Gastroesophageal sphincter (tissue), 4 donors: ENCODE measurements around the gene PLCL1. TPM values are rescaled to one million over a fixed set of nuclear protein-coding genes. Genes with fewer than 3 reads are reported as not detected.

Experiments
- ATAC-seq: fragments of 150-250 bp; one replicate; pipeline ENCODE4 v1.9.1; 2016; ENCODE audit warnings: mild to moderate bottlenecking, moderate library complexity
- H3K27ac ChIP-seq, 4 donors: fragments of 200-600 bp; sonication (generic) in 3 of 4; 1 replicate in 3 of 4; 2 replicates in 1 of 4; pipeline ENCODE4 v1.5.1; 2016 to 2019
- H3K27me3 ChIP-seq: fragments of 200-600 bp; sonication (generic); one replicate; pipeline ENCODE4 v1.5.1; 2019
- H3K36me3 ChIP-seq, 2 donors: fragments of 200-600 bp; sonication (generic); one replicate each; pipeline ENCODE4 v1.5.1; 2019; ENCODE audit warnings: control low read depth in 1 of 2
- H3K4me1 ChIP-seq, 3 donors: fragments of 200-600 bp; sonication (generic); 1 replicate in 2 of 3; 2 replicates in 1 of 3; pipeline ENCODE4 v1.5.1; 2016 to 2019; ENCODE audit warnings: control low read depth in 2 of 3
- H3K4me3 ChIP-seq, 2 donors: fragments of 200-600 bp; sonication (generic); one replicate each; pipeline ENCODE4 v1.5.1; 2019; ENCODE audit warnings: mild to moderate bottlenecking in 1 of 2, moderate library complexity in 1 of 2
- H3K9me3 ChIP-seq, 3 donors: fragments of 200-600 bp; sonication (generic); one replicate each; pipeline ENCODE4 v1.5.1; 2017 to 2019; ENCODE audit warnings: control low read depth in 2 of 3
- CTCF ChIP-seq, 4 experiments: fragments of 200-600 bp in 2 of 4; fragments of 450-650 bp in 2 of 4; sonication (generic) in 1 of 4; IDR thresholded peaks; one replicate each; pipeline ENCODE4 v1.5.1; 2017 to 2019; ENCODE audit warnings: antibody characterized with exemption in 4 of 4, mild to moderate bottlenecking in 2 of 4, moderate library complexity in 2 of 4
- EP300 ChIP-seq: sonication (generic); formaldehyde crosslinking; IDR thresholded peaks from one replicate; pipeline ENCODE4 v1.6.1; 2017; ENCODE audit warnings: antibody characterized with exemption, mild to moderate bottlenecking
- POLR2A ChIP-seq, 2 donors: fragments of 450-650 bp; IDR thresholded peaks; one replicate each; pipeline ENCODE4 v1.6.1; 2017; ENCODE audit warnings: antibody characterized with exemption in 2 of 2, mild to moderate bottlenecking in 2 of 2, moderate library complexity in 1 of 2
- POLR2AphosphoS5 ChIP-seq: sonication (generic); formaldehyde crosslinking; IDR thresholded peaks from one replicate; pipeline ENCODE4 v1.6.1; 2017; ENCODE audit warnings: antibody characterized with exemption
- WGBS, 2 donors: methylation state at CpG; one replicate each; pipeline ENCODE4 v1.1.5; 2018; ENCODE audit warnings: low coverage in 1 of 2; 5-methylcytosine and 5-hydroxymethylcytosine counted together
- total RNA-seq, 4 donors: library from RNA; depleted of rRNA; stranded (reverse); fragments of >200 nt; gene quantifications; one replicate each; pipeline ENCODE4 v1.1.0, GENCODE V29; 2016

The PLCL1 gene
- total RNA-seq, 4 donors from 2014 or later: 23.4 to 89.2 (median 47.4) TPM

DNA sequence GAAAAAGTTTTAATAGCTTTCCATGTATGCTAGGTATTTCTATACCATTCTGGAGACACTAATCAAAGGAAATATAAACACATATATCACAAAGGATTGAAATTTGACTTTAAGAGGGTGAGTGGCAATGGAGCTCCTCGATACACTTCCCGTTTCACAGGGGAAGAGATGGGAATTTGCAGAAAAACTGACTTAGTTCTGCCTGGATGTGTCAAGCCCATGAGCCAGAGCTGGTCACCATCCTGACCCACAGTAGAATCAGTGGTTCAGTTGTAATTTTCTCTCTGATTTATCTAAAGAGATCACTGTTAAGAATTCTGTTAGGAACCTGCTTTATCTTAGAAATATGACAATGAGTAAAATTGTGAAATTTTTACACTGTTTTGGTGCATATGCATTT, 34.2 kb downstream of the PLCL1 start:
- peaks cover 0 to 36% (median 7%) of the 10 kb centered on the region in 3 donors for H3K4me1 ChIP-seq
- peak overlapping the region; percentile 30 to 34 for H3K4me3 ChIP-seq
- H3K27ac ChIP-seq: peak overlapping the region; percentile 48 to 71 (median 69)
- H3K27me3 ChIP-seq: no peaks in the 10 kb centered on the region
- ATAC-seq: no peak
- no peaks in the 10 kb centered on the region for H3K36me3 ChIP-seq
- no peaks in the 10 kb centered on the region for H3K9me3 ChIP-seq
- 31 to 38% methylated on average over 2 of the region's 2 CpGs for WGBS, 2 donors
- TF ChIP-seq POLR2A (IDR thresholded peaks at IDR 0.05): no peak
- TF ChIP-seq CTCF (IDR thresholded peaks at IDR 0.05): no peak
- no peak for TF ChIP-seq EP300
- no peak for TF ChIP-seq POLR2AphosphoS5

GRCh38 chr2:197839327-197839726, 34.9 kb downstream of the PLCL1 start:
- no peaks in the 10 kb centered on the region for H3K27me3 ChIP-seq
- no peak for ATAC-seq
- no peaks in the 10 kb centered on the region for H3K9me3 ChIP-seq
- H3K27ac ChIP-seq: peak overlapping the region in 3 of 4 donors; percentile 38 to 69 (median 69)
- H3K4me1 ChIP-seq: peaks cover 0 to 36% (median 7%) of the 10 kb centered on the region in 3 donors
- H3K4me3 ChIP-seq: no peak overlapping the region
- H3K36me3 ChIP-seq: no peaks in the 10 kb centered on the region
- WGBS, 2 donors: 53 to 90% methylated on average over 4 of the region's 5 CpGs
- TF ChIP-seq POLR2AphosphoS5 (no peak), EP300 (no peak), CTCF (IDR thresholded peaks at IDR 0.05) (no peak), POLR2A (IDR thresholded peaks at IDR 0.05) (no peak)

GRCh38 chr2:197839856-197840255, 35.5 kb downstream of the PLCL1 start:
- no peak for TF ChIP-seq CTCF (IDR thresholded peaks at IDR 0.05)
- TF ChIP-seq POLR2A (IDR thresholded peaks at IDR 0.05): no peak
- TF ChIP-seq POLR2AphosphoS5: no peak
- TF ChIP-seq EP300: no peak

GRCh38 chr2:197846128-197846527, 41.7 kb downstream of the PLCL1 start:
- H3K27ac ChIP-seq: peak overlapping the region in 3 of 4 donors; percentile 48 to 68 (median 51)
- TF ChIP-seq POLR2AphosphoS5 (no peak), EP300 (no peak), POLR2A (IDR thresholded peaks at IDR 0.05) (no peak), CTCF (IDR thresholded peaks at IDR 0.05) (no peak)

More at GRCh38 chr2:197839856-197840255, 35.5 kb downstream of the PLCL1 start:
- Histone ChIP-seq H3K9me3 (no peaks in the 10 kb centered on the region), H3K4me3 (no peak overlapping the region), H3K36me3 (no peaks in the 10 kb centered on the region), H3K27me3 (no peaks in the 10 kb centered on the region), H3K27ac (peak overlapping the region in 2 of 4 donors; percentile 69), H3K4me1 (peaks cover 0 to 36% (median 7%) of the 10 kb centered on the region in 3 donors)
- no peak for ATAC-seq

DNA sequence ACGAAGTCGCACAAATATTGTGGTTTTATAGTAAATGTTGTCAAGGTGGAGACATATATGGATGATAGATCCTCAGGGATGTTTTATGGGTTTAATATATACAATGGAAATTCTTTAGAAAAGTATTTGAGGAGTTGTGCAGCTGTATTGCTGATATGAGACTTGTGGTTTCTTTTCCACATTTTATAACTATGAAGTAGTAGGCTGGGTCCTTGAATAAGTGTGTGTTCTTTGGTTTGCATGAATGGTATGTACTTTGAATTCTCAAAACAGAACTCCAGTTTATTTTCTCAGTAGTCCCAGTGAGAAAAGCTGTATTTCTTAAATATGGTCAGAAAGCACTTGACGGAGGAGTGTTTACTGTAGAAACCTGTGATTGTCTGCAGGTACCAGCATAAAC, 42.4 kb downstream of the PLCL1 start:
- Histone ChIP-seq H3K9me3 (no peaks in the 10 kb centered on the region), H3K27me3 (no peaks in the 10 kb centered on the region), H3K27ac (peak overlapping the region; percentile 39 to 68 (median 50)), H3K4me1 (peaks cover 5 to 44% (median 7%) of the 10 kb centered on the region in 3 donors), H3K36me3 (no peaks in the 10 kb centered on the region), H3K4me3 (no peak overlapping the region)
- TF ChIP-seq CTCF (IDR thresholded peaks at IDR 0.05) (no peak), EP300 (no peak), POLR2AphosphoS5 (no peak), POLR2A (IDR thresholded peaks at IDR 0.05) (no peak)
- no peak for ATAC-seq
- 21 to 63% methylated on average over 3 of the region's 3 CpGs for WGBS, 2 donors

More at GRCh38 chr2:197846128-197846527, 41.7 kb downstream of the PLCL1 start:
- Histone ChIP-seq H3K36me3 (no peaks in the 10 kb centered on the region), H3K4me1 (peaks cover under 1 to 38% (median 5%) of the 10 kb centered on the region in 3 donors), H3K9me3 (no peaks in the 10 kb centered on the region), H3K27me3 (no peaks in the 10 kb centered on the region), H3K4me3 (no peak overlapping the region)
- 66 to 92% methylated on average over 2 of the region's 2 CpGs for WGBS, 2 donors
- ATAC-seq: no peak
